DMS79 (cell line): ENCODE data around the gene LRRC8B.
"Not testable (repeated sequence)": the region's sequence is repeated elsewhere in the genome, so short reads cannot be mapped to it uniquely, and the experiment has no call there.

Source experiments
- DNase-seq: peaks from one replicate; lab custom pipeline; 2025; lab: John Stamatoyannopoulos, UW

LRRC8B gene

GRCh38 chr1:89608319-89608983 is 83.8 kb downstream of the LRRC8B start:
- no peak for DNase-seq

- no peak for DNase-seq
Measured at GRCh38 chr1:89608984-89609725, 84.5 kb downstream of the LRRC8B start.

- DNase-seq: no peak
Measured at GRCh38 chr1:89609781-89610456, 85.3 kb downstream of the LRRC8B start.

GRCh38 chr1:89610457-89611011 is 85.9 kb downstream of the LRRC8B start:
- no peak for DNase-seq

- DNase-seq: no peak
Measured at GRCh38 chr1:89611721-89612120, 87.1 kb downstream of the LRRC8B start.

GRCh38 chr1:89613928-89614327 is 89.3 kb downstream of the LRRC8B start:
- DNase-seq: no peak

- no peak for DNase-seq
Measured at GRCh38 chr1:89615676-89616598, 91.3 kb downstream of the LRRC8B start.

- no peak for DNase-seq
Measured at GRCh38 chr1:89616844-89617627, 92.4 kb downstream of the LRRC8B start.

GRCh38 chr1:89620664-89621063 is 96.0 kb downstream of the LRRC8B start:
- no peak for DNase-seq

GRCh38 chr1:89622895-89623294 is 98.3 kb downstream of the LRRC8B start:
- DNase-seq: no peak

GRCh38 chr1:89624314-89624713 is 99.7 kb downstream of the LRRC8B start:
- no peak for DNase-seq

GRCh38 chr1:89624715-89625323 is 100.2 kb downstream of the LRRC8B start:
- DNase-seq: no peak

GRCh38 chr1:89627596-89627962 is 103.0 kb downstream of the LRRC8B start:
- no peak for DNase-seq

GRCh38 chr1:89629146-89629545 is 104.5 kb downstream of the LRRC8B start:
- no peak for DNase-seq

GRCh38 chr1:89629600-89629999 is 105.0 kb downstream of the LRRC8B start:
- DNase-seq: not testable (repeated sequence)

- no peak for DNase-seq
Measured at GRCh38 chr1:89630048-89630447, 105.4 kb downstream of the LRRC8B start.

- DNase-seq: no peak
Measured at GRCh38 chr1:89631816-89632656, 107.4 kb downstream of the LRRC8B start.

- peak; percentile 55 for DNase-seq
Measured at GRCh38 chr1:89632657-89633247, 108.1 kb downstream of the LRRC8B start, which contains the start of gene LRRC8C. LRRC8C (plus strand) TSS chr1:89633120; CDS start chr1:89686474, 53,354 bp downstream.

- DNase-seq: peak; percentile 55
Measured at GRCh38 chr1:89633248-89633799, 108.7 kb downstream of the LRRC8B start.
